HG03064 (cell line): ENCODE results near the gene ADRA2A.

Experiments
- ATAC-seq: cut with Tn5 transposase; IDR thresholded peaks from one replicate; pipeline ENCODE4 v1.9.1; 2021; ENCODE audit warnings: low read depth; ENCODE audit not compliant: unreplicated experiment

The ADRA2A gene

GRCh38 chr10:111076682-111077478 is at the start of gene ADRA2A:
Gene ADRA2A, plus strand, starts transcription at chr10:111077029. Its CDS starts 968 bp downstream, at chr10:111077997.
- ATAC-seq, result no peak

- no peak for ATAC-seq
Measured at GRCh38 chr10:111030042-111030750, 46.6 kb upstream of the ADRA2A start.

- ATAC-seq, result no peak
Measured at GRCh38 chr10:111034598-111035310, 42.1 kb upstream of the ADRA2A start.

GRCh38 chr10:111035542-111035941 is 41.3 kb upstream of the ADRA2A start:
- no peak for ATAC-seq

- no peak for ATAC-seq
Measured at GRCh38 chr10:111037858-111038257, 39.0 kb upstream of the ADRA2A start.

GRCh38 chr10:111039522-111039921 is 37.3 kb upstream of the ADRA2A start:
- ATAC-seq, result no peak

- no peak for ATAC-seq
Measured at GRCh38 chr10:111057006-111057405, 19.8 kb upstream of the ADRA2A start.

GRCh38 chr10:111063471-111063870 is 13.4 kb upstream of the ADRA2A start:
- ATAC-seq, result no peak

- no peak for ATAC-seq
Measured at GRCh38 chr10:111072232-111072631, 4.6 kb upstream of the ADRA2A start.

- ATAC-seq, result no peak
Measured at GRCh38 chr10:111075577-111076185, 1.1 kb upstream of the ADRA2A start.

- ATAC-seq, result no peak
Measured at GRCh38 chr10:111076191-111076681, 593 bp upstream of the ADRA2A start.

- ATAC-seq, result no peak
Measured at GRCh38 chr10:111077479-111077784, 603 bp downstream of the ADRA2A start.

- ATAC-seq, result no peak
Measured at GRCh38 chr10:111077785-111078504, 1.1 kb downstream of the ADRA2A start.

- ATAC-seq, result no peak
Measured at GRCh38 chr10:111078505-111079185, 1.8 kb downstream of the ADRA2A start.

- ATAC-seq, result no peak
Measured at GRCh38 chr10:111079241-111079760, 2.5 kb downstream of the ADRA2A start.

- no peak for ATAC-seq
Measured at GRCh38 chr10:111079781-111080180, 3.0 kb downstream of the ADRA2A start.

GRCh38 chr10:111080224-111080623 is 3.4 kb downstream of the ADRA2A start:
- ATAC-seq, result no peak

- no peak for ATAC-seq
Measured at GRCh38 chr10:111081595-111081994, 4.8 kb downstream of the ADRA2A start.
